Stimulated activated CD8-positive, alpha-beta memory T cell treated with anti-CD3 and anti-CD28 coated beads, Interleukin-15, amount 100 ng/mL, for 48 hours (primary cell): ENCODE measurements around the gene MYBPC3.
"Not testable (repeated sequence)": the region's sequence is repeated elsewhere in the genome, so short reads cannot be mapped to it uniquely, and the experiment has no call there.

Experiments
- DNase-seq, 2 donors: peaks; one replicate each; pipeline ENCODE4 v3.0.0-alpha.2; 2020; ENCODE audit warnings: low read depth in 2 of 2

Gene MYBPC3

GRCh38 chr11:47338396-47339241 is 13.9 kb downstream of the MYBPC3 start:
- DNase-seq = no peak

- no peak for DNase-seq
Measured at GRCh38 chr11:47337229-47337924, 15.1 kb downstream of the MYBPC3 start.

- DNase-seq = no peak
Measured at GRCh38 chr11:47336595-47336994, 15.9 kb downstream of the MYBPC3 start.

- DNase-seq = no peak
Measured at GRCh38 chr11:47335733-47336132, 16.8 kb downstream of the MYBPC3 start.

GRCh38 chr11:47334699-47335411 is 17.6 kb downstream of the MYBPC3 start:
- not testable (repeated sequence) for DNase-seq

DNA sequence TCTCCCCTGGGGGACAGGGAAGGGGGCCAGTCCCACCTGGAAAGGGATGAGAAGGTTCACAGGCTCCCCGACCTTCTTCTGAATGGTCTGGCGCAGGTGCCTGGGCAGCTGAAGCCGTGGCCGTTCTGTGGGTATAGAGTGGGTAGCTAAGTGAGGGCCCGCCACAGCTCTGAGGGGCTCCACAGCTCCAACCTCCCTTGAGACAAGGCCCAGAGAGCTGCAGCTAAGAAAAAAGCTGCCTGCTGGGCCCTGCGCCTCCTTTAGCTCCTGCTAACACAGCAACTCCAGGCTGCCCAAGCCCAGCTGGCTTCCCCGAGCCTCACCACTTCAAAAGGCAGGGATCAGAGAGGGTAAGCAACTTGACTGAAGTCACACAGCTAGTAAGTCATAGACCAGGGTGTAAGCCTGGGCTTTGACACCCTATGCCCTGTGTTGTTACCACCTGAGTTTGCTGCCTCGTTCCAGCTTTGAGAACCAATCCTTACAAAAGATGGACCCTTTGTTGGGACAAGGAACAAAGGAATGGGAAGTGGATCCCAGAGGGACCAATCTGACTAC is 18.5 kb downstream of the MYBPC3 start:
- DNase-seq = no peak

- DNase-seq = no peak
Measured at GRCh38 chr11:47333526-47333845, 19.0 kb downstream of the MYBPC3 start.

DNA sequence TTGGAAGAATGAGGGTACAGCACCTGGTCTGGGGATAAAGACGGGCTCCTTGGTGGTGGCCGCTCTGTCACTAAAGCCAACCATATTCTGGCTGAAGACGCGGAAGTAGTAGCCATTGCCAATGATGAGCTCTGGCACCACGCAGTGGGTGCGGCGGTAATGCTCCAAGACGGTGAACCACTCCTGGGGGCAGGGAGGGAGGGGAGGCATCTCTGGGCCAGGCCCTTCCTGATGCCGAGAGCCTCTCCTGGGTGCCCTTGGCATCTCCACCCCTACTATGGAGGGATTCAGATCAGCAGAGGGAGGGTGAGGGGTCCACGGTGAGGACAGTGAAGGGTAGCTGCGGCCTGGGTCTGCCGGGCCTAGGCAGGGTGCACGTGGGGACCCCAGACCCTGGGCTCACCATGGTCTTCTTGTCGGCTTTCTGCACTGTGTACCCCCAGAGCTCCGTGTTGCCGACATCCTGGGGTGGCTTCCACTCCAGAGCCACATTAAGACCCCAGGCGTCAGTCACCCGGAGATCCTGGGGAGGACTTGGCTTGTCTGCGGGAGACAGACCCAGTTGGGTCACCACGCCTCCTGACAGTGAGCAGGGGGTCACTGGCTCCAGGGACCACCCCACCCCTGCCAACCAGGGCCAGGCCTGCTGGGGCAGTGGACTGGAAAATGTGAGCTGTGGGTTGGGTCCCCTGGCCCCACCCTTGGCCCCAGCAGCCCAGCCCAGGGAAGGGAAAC is 19.5 kb downstream of the MYBPC3 start:
- no peak for DNase-seq

- no peak for DNase-seq
Measured at GRCh38 chr11:47332303-47332711, 20.2 kb downstream of the MYBPC3 start.

- no peak for DNase-seq
Measured at GRCh38 chr11:47331454-47332302, 20.8 kb downstream of the MYBPC3 start.

GRCh38 chr11:47329987-47330931 is 22.2 kb downstream of the MYBPC3 start:
- DNase-seq = no peak

DNA sequence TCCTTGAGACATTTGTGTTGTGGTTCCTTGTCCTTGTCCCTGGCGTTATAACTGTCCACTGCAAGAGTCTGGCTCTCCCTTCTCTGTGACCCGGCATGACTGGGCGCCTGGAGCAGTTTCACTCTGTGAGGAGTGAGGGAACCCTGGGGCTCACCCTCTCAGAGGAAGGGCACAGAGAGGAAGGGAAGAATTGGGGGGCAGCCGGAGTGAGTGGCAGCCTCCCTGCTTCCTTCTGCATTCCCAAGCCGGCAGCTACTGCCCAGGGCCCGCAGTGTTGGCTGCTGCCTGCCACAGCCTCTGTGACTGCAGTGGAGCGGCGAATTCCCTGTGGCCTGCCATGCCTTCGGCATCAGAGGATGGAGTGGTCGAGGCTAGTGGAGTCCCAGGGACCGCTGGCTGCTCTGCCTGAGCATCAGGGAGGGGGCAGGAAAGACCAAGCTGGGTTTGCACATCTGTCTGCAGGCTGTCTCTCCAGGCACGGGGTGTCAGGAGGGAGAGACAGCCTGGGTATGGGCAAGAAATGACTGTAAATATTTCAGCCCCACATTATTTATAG is 23.0 kb downstream of the MYBPC3 start:
- DNase-seq = no peak

DNA sequence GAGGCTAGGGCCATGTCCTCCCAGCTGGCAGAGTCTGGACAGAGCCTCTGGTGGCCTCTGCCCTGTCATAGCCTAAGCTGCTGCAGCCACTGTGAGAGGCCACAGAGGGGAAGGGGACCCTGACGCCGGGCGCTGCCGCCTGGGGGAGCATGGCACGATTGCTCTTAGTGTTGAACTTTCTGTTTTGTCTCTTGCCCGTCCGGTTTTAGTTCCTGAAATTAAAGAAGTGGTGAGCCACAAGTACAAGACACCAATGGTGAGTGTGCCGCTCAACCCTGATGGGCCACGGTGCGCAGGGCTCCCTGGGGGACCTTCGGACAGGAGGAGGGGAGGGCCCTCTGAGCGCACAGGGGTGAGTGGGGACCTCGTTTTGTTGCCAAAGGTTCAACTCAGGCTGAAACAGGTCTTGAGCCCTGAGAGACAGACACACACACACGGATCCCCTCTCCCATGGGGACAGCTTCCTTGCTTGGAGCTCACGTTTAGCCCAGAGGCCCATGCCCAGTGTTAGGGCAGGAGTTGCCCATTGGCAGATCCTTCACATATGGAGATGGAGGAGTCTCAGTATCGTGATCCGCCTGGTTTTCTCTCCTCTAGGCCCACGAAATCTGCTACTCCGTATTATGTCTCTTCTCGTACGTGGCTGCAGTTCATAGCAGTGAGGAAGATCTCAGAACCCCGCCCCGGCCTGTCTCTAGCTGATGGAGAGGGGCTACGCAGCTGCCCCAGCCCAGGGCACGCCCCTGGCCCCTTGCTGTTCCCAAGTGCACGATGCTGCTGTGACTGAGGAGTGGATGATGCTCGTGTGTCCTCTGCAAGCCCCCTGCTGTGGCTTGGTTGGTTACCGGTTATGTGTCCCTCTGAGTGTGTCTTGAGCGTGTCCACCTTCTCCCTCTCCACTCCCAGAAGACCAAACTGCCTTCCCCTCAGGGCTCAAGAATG is 23.8 kb downstream of the MYBPC3 start:
- DNase-seq = no peak

- DNase-seq = no peak
Measured at GRCh38 chr11:47327949-47328348, 24.6 kb downstream of the MYBPC3 start.

DNA sequence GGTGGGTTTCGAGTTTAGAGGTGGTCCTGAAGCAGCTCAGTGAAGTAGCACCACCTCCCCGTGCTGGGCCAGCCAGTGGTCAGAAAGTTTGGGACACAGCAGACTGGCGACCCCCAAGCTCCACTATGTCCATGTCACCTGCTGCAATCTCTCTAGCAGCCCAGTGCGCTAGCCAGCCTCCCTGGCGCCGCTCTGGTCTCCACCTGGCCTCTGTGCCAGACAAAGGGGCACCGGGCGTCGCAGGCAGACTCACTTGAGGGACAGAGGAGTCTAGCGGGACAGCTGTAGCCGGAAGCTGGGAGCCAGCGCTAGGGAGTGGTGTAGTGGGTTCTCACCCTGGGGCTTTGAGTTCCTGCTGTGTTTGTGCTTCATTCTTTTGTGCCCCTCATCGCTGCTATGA is 25.5 kb downstream of the MYBPC3 start:
- DNase-seq = no peak

GRCh38 chr11:47326198-47326597 is 26.3 kb downstream of the MYBPC3 start:
- no peak for DNase-seq

GRCh38 chr11:47325271-47326041 is 27.0 kb downstream of the MYBPC3 start:
- no peak for DNase-seq
